Body of pancreas (tissue), 4 donors: ENCODE results near the gene DIAPH3. TPM values are rescaled to one million over a fixed set of nuclear protein-coding genes. Genes with fewer than 3 reads are reported as not detected.

Experiments used
- ATAC-seq: fragments of 150-250 bp; one replicate; pipeline ENCODE4 v1.9.1; 2016
- DNase-seq, 4 donors: peaks; one replicate each; pipeline ENCODE4 v3.0.0-alpha.2; 2019
- H3K27ac ChIP-seq, 4 donors: fragments of 200-600 bp; sonication (generic); 1 replicate in 3 of 4; 2 replicates in 1 of 4; pipeline versions ENCODE4 v1.5.1 to v1.6.1; 2016 to 2019; ENCODE audit warnings: mild to moderate bottlenecking in 1 of 4, mixed read lengths in 1 of 4, moderate library complexity in 1 of 4
- H3K27me3 ChIP-seq, 2 donors: fragments of 200-600 bp; sonication (generic); one replicate each; pipeline ENCODE4 v1.6.0; 2016; ENCODE audit warnings: mild to moderate bottlenecking in 1 of 2
- H3K36me3 ChIP-seq, 2 donors: fragments of 200-600 bp; sonication (generic); replicated peaks in 1 of 2; 2 replicates each; pipeline ENCODE4 v1.5.1; 2016; ENCODE audit warnings: low read depth in 2 of 2; ENCODE audit not compliant: insufficient read depth in 1 of 2
- H3K4me1 ChIP-seq: fragments of 200-600 bp; sonication (generic); one replicate; pipeline ENCODE4 v1.6.0; 2016
- H3K4me3 ChIP-seq, 2 donors: fragments of 200-600 bp; sonication (generic); 1 replicate in 1 of 2; 2 replicates in 1 of 2; pipeline ENCODE4 v1.5.1; 2016 to 2019
- H3K9me3 ChIP-seq, 3 donors: fragments of 200-600 bp; sonication (generic); 1 replicate in 2 of 3; 2 replicates in 1 of 3; pipeline ENCODE4 v1.5.1; 2016
- POLR2A ChIP-seq, 3 donors: fragments of 450-650 bp; IDR thresholded peaks; one replicate each; pipeline ENCODE4 v1.6.1; 2016; ENCODE audit warnings: antibody characterized with exemption in 3 of 3, mild to moderate bottlenecking in 2 of 3
- WGBS, 2 donors: methylation state at CpG; one replicate each; pipeline ENCODE4 v1.1.5; 2017; 5-methylcytosine and 5-hydroxymethylcytosine counted together
- intact Hi-C: fragments of 100-400 bp; cut with DNase I; formaldehyde crosslinking; loops from one replicate; pipeline ENCODE4 v1.15.1; 2023
- total RNA-seq, 2 donors: library from RNA; depleted of rRNA; stranded (reverse); fragments of >200 nt; gene quantifications; one replicate each; pipeline ENCODE4 v1.1.0, GENCODE V29; 2016
- TF ChIP-seq, protein P1 (sequence below), 7 experiments: fragments of 450-650 bp in 4 of 7; fragments of 200-600 bp in 3 of 7; sonication (generic) in 3 of 7; IDR thresholded peaks; one replicate each; pipeline ENCODE4 v1.5.1; 2016 to 2019; ENCODE audit warnings: antibody characterized with exemption in 7 of 7

The DIAPH3 gene
- total RNA-seq, 2 donors from 2014 or later, result 0.33 to 0.78 TPM

DNA sequence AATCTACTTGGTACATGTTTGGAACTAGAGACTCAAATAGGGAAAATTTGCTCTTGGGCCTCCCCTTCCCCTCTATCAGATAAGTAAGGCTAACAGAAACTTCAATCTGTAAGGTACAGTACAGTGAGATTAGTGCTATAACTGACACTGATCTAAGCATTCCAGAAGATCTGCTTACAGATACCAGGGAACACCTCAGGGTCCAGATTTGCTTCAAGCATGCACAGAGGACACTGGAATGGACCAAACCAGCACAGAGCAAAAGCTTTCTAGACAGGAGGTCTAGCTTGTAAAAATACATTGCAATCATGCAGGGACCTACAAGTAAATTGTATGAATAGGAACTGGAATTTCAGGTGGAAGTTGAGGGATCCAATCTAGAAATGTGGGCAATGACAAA is 16.4 kb downstream of the DIAPH3 start:
- Histone ChIP-seq H3K9me3 (no peaks in the 10 kb centered on the region), H3K27me3 (no peaks in the 10 kb centered on the region), H3K36me3 (no peaks in the 10 kb centered on the region), H3K4me3 (no peak overlapping the region), H3K27ac (no peak overlapping the region), H3K4me1 (no peaks in the 10 kb centered on the region)
- DNase-seq, result no peak
- ATAC-seq, result no peak
- intact Hi-C loops, result no loop called here
- TF ChIP-seq, protein P1, sequence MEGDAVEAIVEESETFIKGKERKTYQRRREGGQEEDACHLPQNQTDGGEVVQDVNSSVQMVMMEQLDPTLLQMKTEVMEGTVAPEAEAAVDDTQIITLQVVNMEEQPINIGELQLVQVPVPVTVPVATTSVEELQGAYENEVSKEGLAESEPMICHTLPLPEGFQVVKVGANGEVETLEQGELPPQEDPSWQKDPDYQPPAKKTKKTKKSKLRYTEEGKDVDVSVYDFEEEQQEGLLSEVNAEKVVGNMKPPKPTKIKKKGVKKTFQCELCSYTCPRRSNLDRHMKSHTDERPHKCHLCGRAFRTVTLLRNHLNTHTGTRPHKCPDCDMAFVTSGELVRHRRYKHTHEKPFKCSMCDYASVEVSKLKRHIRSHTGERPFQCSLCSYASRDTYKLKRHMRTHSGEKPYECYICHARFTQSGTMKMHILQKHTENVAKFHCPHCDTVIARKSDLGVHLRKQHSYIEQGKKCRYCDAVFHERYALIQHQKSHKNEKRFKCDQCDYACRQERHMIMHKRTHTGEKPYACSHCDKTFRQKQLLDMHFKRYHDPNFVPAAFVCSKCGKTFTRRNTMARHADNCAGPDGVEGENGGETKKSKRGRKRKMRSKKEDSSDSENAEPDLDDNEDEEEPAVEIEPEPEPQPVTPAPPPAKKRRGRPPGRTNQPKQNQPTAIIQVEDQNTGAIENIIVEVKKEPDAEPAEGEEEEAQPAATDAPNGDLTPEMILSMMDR (IDR thresholded peaks at IDR 0.05), result no peak
- TF ChIP-seq POLR2A (IDR thresholded peaks at IDR 0.05), result no peak

DNA sequence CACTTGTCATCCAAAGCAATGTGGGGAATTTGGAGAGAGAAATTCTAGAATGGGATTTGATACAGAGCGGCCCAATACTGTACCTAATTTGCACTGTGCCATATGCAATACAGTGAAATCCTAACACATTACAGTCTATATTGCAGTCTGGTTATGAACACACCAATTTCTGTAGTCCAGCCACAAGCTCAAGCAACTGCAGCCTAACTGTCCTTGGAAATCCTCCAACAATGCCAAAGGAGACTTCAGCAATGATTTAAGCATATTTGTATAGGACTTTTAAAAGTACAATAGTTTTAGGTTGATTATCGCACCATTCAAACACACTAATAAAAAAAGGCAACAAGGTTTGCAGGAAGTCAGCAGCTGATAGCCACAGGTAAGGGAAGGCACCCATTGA is 17.3 kb downstream of the DIAPH3 start:
- ATAC-seq, result no peak
- Histone ChIP-seq H3K36me3 (no peaks in the 10 kb centered on the region), H3K9me3 (no peaks in the 10 kb centered on the region), H3K27me3 (no peaks in the 10 kb centered on the region), H3K4me1 (no peaks in the 10 kb centered on the region), H3K4me3 (no peak overlapping the region), H3K27ac (no peak overlapping the region)
- TF ChIP-seq POLR2A (IDR thresholded peaks at IDR 0.05), result no peak
- TF ChIP-seq, protein P1 (IDR thresholded peaks at IDR 0.05), result no peak
- intact Hi-C loops, result no loop called here
- no peak for DNase-seq
- WGBS, 2 donors, result 93% methylated on average over 2 of the region's 2 CpGs

DNA sequence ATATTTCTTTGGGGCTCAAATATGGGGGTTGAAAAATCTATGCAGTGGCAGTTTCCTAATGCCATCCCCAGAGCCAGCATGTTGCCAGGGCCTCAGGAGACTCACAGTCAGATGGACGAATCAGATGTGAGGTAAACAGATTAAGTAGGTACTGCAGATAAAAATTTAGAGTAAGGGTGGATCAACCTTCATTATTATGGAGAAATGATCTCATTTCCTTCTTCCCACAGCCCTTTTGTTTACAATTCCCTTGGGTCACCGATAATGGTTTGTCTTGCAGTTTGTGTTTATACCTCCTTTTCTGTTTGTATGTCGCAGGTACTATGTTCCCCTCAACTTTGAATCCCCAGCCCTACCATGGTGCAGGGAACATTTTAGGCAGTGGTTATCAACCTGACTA is 20.0 kb downstream of the DIAPH3 start:
- WGBS, 2 donors, result 67 to 76% methylated on average over 3 of the region's 3 CpGs
- ATAC-seq, result no peak
- no peak for DNase-seq

DNA sequence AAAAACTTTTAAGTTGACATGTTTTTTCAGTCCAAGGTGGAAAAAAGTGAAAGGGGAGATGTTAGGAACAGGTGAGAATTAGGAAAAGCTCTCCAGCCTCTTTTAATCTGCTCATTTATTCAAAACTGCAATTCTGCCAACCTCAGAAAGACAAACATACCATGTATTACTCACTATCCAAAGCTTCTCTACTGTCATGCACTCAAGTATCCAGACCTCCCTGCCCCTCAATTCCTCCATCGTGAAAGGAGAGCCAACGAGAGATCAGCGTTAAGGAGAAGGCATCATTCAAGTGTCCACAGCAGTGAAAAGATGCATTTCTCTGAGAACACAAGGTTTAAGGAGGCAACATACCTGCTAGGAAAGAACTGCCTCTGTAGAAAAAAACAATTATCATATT is 24.5 kb downstream of the DIAPH3 start:
- intact Hi-C loops, result no loop called here
- DNase-seq (no peak), ATAC-seq (no peak)
- Histone ChIP-seq H3K4me3 (no peak overlapping the region), H3K36me3 (no peaks in the 10 kb centered on the region), H3K9me3 (no peaks in the 10 kb centered on the region), H3K4me1 (no peaks in the 10 kb centered on the region), H3K27ac (no peak overlapping the region), H3K27me3 (no peaks in the 10 kb centered on the region)
- WGBS, 2 donors, result 62 to 64% methylated on average over 3 of the region's 3 CpGs
- TF ChIP-seq, protein P1 (IDR thresholded peaks at IDR 0.05), result no peak

More for the DNA sequence above, 20.0 kb downstream of the DIAPH3 start:
- Histone ChIP-seq H3K36me3 (no peaks in the 10 kb centered on the region), H3K9me3 (no peaks in the 10 kb centered on the region), H3K4me1 (no peaks in the 10 kb centered on the region), H3K27me3 (no peaks in the 10 kb centered on the region), H3K27ac (no peak overlapping the region), H3K4me3 (no peak overlapping the region)
- intact Hi-C loops, result no loop called here
- TF ChIP-seq, protein P1 (IDR thresholded peaks at IDR 0.05), result no peak
- TF ChIP-seq POLR2A (IDR thresholded peaks at IDR 0.05), result no peak

DNA sequence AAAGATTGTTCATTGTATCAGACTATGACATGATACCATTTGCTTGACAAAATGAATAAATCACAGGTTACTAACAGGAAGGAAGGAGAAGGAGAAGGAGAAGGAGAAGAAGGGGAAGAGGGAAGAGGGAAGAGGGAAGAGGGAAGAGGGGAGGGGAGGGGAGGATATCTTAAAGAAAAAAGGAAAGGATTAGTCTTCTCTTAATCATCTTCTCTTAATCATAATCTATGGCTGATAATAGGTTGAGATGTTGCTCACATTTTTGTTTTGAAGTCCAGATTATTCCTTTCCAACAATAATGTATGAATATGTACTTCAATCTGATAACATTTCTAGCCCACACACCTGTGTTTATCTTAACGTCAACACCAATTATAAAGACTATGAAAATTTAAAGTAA is 25.1 kb downstream of the DIAPH3 start:
- ATAC-seq (no peak), DNase-seq (no peak)
- intact Hi-C loops, result no loop called here
- TF ChIP-seq POLR2A (IDR thresholded peaks at IDR 0.05), result no peak
- TF ChIP-seq, protein P1 (IDR thresholded peaks at IDR 0.05), result no peak
- Histone ChIP-seq H3K4me1 (no peaks in the 10 kb centered on the region), H3K36me3 (no peaks in the 10 kb centered on the region), H3K4me3 (no peak overlapping the region), H3K9me3 (no peaks in the 10 kb centered on the region), H3K27ac (no peak overlapping the region), H3K27me3 (no peaks in the 10 kb centered on the region)
- WGBS, 2 donors, result 25 to 28% methylated on average over 1 of the region's 1 CpG
